Raji (cell line): ENCODE measurements around the gene TGFA.

ENCODE experiments used
- POLR2A ChIP-seq: IDR thresholded peaks from 2 replicates; pipeline ENCODE4 v1.6.1; 2011; ENCODE audit warnings: low read depth, low read length, control low read depth; ENCODE audit not compliant: insufficient read depth

Gene TGFA

DNA sequence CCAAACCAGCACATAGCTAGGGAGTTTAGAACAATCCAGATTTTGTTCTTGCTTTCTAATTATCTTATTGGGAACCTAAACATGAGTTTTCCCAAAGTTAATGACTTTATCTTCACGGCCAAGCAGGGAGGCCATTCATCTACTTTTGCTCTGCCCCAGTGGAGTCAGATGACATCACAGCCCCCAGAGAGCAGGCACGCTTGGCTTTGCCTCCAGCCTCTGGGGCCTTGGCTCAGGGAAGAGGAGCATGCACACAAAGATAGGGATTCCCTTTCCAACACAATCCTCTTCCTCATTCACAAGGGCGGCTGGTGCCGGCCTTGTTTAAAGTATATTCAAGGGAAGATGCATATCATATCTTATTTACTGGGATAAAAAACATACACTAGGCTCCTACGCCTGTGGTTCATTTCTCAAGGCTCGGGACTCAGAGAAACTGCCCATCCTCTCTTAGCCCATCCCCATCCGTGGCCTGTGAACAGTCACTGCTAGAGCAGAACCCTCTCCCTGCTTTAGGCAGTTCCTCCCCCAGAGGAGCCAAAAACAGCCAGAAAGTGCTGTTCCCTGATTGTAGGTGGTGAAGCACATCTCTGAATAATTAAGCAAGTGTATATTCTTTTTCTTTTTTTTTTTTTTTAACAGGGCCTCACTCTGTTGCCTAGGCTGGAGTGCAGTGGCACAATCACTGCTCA, 21.2 kb downstream of the TGFA start:
- TF ChIP-seq POLR2A, result no peak

DNA sequence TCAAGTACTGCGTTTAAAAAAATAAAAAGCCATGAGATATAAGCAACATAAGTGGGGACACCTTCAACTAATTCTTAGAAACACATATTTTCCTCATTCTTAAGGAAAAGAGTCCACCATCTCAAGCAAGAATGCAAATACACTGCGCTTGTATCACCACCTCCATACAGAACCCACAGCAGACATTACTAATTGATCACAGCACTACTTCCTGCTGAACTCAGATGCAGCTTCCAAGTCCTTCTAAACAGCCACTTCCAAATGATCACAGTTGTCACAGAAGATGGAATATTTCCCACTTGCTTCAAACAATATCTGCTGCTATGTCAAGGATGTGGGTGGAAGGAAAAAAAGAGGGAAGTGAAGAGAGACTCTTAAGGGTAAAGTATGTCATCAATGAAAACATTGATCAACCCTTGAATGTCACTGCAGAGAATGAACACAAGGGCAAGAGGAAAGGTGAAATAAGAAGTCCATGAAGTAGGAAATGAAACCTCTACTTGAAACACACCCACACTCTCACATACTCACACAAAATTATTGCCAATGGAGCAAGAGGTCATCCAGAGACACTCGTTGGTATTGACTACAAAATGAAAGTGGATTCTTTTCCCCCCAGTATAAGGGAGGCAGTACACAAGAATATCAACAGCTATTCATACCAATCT, 22.1 kb downstream of the TGFA start:
- TF ChIP-seq POLR2A, result no peak

DNA sequence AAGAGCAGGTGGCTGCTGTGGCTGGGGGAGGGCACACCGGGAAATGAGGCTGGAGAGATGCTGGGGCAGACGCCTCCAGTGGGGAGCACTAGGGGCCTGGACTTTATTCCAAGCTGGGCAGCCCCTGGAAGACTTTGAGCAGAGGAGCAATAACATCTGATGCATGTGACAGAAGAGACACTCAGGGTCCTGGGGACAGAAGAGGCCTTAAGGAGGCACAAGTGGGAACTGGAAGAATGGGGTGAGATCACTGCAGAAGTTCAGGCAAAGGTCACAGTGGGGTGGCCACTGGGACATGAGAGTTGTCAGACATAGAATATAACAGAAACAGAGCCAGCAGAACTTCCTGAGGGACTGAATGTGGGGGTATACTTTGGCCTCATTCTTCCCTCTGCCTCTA, 24.0 kb downstream of the TGFA start:
- TF ChIP-seq POLR2A, result no peak

DNA sequence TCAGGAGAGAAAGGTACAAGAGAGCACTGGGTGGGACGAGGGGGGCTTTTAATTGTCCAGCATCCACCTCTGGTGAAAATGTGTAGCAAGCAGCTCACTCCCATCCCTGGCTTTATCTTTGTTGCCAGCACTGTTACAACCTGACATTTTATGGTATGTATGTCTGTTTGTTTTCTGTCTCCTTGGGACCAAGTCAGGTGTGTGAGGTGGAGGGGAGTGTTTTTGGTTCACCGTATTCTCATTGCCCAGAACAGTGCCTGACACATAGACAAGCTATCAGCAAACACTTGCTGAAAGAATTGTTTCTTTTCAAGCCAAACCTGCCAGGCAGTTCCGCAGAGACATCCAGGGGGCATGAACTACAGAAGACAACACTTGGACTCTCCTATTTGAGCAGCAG, 24.7 kb downstream of the TGFA start:
- TF ChIP-seq POLR2A, result no peak

DNA sequence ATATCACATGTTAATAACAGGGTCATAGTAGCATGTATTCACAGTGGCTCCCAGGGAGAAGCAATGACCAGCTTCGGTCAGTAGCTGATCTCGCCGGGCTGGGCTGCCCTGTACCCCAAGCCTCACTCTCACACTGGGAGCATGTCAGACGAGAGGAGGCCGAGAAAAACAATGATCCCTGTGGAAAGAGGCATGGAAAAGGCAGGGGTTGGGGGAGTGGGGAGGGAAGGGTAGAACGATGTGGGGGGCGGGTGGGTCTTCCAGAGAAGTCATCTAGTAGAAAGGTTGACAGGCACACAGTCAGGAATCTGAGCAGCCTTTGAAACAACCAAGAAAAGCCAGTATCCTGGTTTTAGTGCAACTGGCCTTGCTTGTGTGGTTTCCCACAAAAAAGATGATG, 25.4 kb downstream of the TGFA start:
- TF ChIP-seq POLR2A, result no peak

DNA sequence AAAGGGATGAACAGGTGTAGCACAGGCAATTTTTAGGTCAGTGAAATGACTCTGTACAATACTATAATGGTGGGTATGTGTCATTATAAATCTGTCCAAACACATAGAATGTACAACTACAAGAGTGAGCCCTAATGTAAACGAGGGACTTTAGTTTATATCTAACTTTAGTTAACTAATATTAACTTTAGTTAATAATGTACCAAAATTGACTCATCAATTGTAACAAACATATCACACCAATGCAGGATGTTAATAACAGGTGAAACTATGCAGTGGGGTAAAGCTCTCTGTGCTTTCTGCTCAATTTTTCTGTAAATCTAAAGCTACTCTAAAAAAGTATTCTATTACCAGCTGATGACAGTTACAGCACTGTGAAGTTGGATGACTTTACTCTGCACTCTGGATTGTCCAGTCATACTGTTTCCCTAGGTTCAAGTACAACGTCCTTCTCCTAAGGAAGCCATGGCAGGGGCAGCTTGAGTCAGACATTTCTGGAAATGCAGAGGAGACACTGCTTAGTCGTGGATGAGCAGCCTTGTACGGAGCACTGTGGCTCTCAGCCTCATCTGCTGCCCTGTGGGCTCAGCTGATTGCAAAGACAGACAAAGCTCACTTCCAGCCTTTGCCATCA, 26.1 kb downstream of the TGFA start:
- TF ChIP-seq POLR2A, result no peak

DNA sequence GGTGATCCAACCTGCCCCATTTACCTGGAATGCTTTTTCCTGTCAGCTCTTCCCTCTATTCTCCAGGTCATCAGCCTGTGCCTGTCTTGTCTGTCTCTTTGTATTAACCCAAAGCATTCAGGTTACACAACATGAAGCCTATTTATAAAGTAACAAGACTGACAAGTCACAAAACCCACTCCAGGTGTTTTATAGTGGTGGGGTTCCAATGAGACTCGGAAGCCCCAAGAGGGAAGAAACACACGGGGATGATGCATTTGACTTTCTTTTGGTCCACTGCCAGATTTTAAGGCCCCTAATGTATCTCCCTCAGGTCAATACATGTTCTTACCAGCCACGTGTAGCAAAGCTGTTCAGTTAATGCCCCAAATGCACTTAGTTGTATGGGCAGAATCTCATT, 27.5 kb downstream of the TGFA start:
- no peak for TF ChIP-seq POLR2A

DNA sequence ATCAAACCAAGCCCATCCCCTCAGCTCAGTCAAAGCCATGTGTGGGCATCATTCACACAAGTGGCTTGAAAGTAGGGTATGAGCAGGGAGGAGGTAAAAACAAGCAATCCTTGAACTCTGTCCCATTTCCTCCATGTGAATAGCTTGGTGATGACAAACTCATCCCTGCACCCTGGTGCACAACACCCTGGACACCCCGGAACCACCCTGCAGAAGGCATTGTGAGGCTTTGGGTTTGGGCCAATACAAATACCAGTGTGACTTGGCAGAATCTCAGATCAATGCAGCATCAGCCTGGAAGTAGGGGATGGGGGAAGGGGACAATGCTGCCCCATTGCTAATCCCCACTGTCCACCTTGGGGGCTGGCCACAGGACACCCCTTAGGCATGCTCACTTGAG, 28.6 kb downstream of the TGFA start:
- TF ChIP-seq POLR2A, result no peak

DNA sequence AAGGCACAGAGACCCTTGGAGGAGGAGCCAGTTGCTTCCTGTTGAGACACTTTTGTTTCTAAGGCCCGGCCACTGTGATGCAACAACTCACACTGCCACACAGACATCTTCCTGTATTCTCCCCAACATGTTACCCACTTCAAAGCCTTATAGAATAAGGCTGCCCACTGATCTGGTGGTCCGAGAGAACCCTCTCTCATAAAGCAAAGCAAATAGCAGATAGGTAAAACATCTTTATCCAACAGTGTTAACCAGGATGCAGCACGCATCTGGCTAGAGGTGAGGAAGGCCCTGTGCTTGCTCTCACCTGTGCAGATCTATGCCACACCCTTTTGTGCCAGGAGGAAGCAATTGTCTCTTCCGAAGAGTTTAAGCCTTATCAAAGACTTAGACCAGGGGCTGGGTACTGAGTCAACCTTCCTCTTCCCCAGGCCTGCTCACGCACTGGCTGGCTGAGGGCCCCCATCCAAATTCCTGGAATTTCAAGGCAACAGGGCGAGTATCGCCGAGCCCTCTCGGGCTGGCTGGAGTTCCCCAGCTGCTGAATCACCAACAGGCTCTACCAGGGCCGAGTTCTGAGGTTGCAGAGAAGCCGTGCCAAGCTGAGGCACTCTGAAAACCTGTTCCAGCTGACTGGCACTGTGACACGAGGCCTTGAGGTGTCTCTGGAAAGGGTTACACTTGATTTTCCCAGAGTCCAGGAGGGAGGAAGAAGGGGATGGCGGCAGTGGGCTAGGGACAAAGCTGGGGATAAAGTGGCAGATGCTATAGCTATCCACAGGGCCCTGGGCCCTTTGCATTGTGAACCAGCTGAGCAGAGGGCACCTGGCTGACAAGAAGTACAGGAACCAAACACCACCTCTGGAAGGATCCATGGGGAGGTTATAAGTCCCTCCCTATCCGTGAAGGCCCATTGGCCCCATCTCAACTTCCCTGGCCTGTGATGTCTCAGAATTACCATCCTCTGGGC, 29.3 kb downstream of the TGFA start:
- TF ChIP-seq POLR2A, result no peak

DNA sequence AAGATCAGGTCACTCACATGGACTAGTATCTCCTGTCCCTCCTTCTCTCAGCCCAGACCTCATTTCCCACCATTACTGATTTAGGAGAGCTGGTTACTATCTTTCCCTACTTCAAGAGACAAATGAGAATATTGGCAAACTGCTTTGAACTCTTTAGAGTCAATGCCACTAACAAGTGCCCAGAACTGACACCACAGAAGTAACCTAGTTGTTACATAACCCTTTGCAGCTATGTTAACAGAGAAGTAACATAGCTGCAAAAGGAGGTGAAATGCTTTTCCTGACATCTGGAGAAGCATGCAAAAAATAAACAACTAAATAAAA, 30.0 kb downstream of the TGFA start:
- no peak for TF ChIP-seq POLR2A

DNA sequence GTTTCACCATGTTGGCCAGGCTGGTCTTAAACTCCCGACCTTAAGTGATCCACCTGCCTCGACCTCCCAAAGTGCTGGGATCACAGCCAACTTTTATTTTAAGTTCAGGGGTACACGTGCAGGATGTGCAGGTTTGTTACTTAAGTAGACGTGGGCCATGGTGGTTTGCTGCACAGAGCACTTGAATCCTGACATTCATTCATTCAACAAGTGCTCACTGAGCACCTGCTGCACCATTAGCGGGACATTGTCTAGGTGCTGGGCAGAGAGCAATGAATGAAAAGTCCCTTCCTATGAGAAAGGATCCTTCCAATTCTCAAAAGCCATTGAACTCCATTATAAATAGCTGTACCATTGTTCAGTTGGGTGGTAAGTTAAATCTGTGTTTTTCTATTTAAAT, 31.0 kb downstream of the TGFA start:
- no peak for TF ChIP-seq POLR2A

DNA sequence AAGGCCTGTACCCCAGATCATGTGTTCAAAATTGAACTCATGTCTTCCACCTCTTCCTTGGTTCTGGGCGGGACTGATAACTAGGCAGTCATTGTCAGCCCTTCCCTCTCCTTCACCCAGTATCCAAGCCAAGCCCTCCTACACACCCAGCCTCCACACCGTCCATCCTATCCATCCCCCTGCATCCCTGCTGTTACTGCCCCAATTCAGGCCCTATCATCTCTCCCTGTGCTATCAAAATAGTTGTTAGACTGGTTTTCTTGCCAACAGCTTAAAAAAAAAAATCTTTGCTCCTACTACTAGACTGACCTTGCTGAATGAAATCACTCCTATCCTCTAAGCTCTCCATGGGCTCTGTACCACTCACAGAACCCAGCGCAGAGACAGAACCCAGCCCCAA, 32.8 kb downstream of the TGFA start:
- no peak for TF ChIP-seq POLR2A

DNA sequence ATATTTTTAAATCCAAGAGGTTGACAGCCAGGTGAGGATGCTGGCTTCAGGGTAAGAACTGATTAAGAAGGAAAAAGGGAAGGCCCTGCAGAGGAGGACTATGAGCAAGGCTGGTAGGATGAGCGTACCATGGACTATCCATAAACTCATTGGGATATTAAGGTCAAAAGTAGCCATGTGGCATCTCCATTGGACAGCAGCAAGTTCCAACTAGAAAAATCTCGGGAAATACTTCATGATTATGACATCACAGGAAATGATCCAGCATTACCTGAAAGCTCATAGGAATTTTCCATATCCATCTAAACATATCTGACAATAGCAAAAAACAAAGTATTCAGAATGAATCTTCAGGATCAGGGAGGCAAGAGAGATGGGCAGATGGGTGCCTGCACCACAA, 34.2 kb downstream of the TGFA start:
- TF ChIP-seq POLR2A, result no peak

DNA sequence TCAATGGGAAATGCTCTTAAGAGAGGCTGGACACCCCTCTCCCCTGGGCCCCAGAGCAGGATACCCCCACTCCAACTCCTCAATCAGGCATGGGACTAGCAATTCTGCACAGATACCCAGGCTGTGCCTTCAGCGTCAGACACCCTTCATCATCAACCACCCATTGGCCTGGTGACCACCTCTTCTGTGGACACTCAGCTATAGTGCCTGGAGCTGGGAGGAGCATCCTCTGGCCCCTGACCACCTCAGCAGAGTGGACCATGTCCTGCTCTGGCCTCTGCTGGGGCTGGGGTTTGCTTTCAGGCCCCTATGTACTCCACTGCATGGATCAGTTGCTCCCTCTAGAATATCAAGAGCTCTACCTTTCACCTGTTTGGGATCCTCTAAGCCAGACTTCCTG, 35.1 kb downstream of the TGFA start:
- no peak for TF ChIP-seq POLR2A

DNA sequence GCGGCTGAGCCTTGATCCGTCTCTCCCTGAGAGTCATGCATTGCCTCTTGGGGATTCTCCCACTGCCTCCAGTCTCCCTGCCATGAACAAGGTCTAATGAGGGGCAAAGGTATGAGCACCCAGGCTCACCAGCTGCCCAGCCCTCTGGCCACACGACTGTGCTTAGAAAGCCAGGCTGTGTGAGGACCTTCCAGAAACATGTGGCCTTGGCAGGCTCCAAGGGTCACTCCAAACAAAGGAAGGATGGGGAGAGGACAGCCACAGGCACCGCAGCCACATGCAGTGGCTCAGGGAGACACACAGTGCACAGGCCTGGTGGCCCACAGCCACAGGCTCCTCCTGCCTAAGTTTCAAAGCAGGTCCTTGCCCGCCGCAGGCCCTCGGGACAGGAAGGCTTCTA, 35.8 kb downstream of the TGFA start:
- TF ChIP-seq POLR2A, result no peak
